ENCODE results near the gene SERTAD2.

DNA sequence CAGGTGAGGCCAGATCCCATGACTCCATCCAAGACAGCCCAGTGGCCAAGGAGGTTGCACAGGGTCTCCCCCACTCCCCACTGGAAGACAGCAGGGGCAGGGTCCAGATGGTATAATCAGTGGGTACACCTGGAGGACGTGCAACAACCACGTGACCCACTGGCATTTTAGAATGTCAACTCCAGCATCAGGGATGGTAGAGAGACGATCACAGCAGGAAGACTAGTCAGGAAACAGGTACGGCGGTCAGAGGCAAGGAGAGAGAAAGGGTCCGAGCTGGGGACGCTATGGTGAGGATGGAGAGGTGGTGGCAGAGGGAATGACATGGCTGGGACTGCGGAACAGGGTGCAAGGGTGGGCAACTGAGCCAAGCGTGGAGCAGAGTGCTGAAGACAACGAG, 23.0 kb downstream of the SERTAD2 start:
- TF ChIP-seq, protein P1, sequence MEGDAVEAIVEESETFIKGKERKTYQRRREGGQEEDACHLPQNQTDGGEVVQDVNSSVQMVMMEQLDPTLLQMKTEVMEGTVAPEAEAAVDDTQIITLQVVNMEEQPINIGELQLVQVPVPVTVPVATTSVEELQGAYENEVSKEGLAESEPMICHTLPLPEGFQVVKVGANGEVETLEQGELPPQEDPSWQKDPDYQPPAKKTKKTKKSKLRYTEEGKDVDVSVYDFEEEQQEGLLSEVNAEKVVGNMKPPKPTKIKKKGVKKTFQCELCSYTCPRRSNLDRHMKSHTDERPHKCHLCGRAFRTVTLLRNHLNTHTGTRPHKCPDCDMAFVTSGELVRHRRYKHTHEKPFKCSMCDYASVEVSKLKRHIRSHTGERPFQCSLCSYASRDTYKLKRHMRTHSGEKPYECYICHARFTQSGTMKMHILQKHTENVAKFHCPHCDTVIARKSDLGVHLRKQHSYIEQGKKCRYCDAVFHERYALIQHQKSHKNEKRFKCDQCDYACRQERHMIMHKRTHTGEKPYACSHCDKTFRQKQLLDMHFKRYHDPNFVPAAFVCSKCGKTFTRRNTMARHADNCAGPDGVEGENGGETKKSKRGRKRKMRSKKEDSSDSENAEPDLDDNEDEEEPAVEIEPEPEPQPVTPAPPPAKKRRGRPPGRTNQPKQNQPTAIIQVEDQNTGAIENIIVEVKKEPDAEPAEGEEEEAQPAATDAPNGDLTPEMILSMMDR (IDR thresholded peaks at IDR 0.05), result no peak
- TF ChIP-seq POLR2A (IDR thresholded peaks at IDR 0.05), result no peak
